HFF-Myc (cell line): ENCODE measurements around the gene DTHD1.

Experiments
- DNase-seq: peaks from one replicate; pipeline ENCODE4 v3.0.0-alpha.2; 2011; ENCODE audit warnings: low read depth; ENCODE audit errors: extremely low read depth
- H3K4me3 ChIP-seq: replicated peaks from 2 replicates; pipeline ENCODE4 v1.5.1; 2011; ENCODE audit warnings: low read depth, mild to moderate bottlenecking, control low read depth, low read length
- TF ChIP-seq, protein P1 (sequence below): IDR thresholded peaks from 2 replicates; pipeline ENCODE4 v1.5.1; 2012; ENCODE audit warnings: mild to moderate bottlenecking, low read depth, low read length, control low read depth; ENCODE audit errors: missing control alignments

The DTHD1 gene

DNA sequence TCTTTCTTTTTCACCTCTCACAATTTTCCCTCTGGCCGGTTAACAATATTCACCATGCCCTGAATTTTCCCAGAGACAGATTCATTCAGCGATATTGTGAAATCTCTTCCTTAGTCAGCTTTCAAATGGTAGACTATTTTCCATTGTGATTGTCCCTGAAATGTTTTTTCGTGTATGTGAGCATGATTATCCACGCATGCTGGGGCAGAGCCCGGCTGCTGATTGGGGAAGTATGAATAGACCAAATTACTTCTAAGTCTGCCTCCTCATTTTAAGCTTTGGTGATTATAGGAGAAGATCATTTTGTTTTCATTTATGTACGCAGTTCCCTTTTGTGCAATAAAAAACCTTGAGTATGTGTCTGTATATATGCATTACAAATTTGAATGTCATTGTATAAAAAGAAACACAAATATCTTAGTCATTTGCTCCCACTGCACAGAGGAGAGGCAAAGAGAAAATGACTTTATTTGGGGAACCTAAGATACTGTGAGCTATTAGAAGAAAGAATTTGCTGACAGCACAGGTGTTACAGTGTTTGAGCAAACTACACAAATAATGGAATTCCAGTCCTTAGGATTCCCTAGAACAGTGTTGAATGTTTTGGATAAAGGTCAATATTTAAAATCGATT, 11.3 kb downstream of the DTHD1 start:
- no peak overlapping the region for H3K4me3 ChIP-seq
- TF ChIP-seq, protein P1, sequence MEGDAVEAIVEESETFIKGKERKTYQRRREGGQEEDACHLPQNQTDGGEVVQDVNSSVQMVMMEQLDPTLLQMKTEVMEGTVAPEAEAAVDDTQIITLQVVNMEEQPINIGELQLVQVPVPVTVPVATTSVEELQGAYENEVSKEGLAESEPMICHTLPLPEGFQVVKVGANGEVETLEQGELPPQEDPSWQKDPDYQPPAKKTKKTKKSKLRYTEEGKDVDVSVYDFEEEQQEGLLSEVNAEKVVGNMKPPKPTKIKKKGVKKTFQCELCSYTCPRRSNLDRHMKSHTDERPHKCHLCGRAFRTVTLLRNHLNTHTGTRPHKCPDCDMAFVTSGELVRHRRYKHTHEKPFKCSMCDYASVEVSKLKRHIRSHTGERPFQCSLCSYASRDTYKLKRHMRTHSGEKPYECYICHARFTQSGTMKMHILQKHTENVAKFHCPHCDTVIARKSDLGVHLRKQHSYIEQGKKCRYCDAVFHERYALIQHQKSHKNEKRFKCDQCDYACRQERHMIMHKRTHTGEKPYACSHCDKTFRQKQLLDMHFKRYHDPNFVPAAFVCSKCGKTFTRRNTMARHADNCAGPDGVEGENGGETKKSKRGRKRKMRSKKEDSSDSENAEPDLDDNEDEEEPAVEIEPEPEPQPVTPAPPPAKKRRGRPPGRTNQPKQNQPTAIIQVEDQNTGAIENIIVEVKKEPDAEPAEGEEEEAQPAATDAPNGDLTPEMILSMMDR = no peak
- no peak for DNase-seq

DNA sequence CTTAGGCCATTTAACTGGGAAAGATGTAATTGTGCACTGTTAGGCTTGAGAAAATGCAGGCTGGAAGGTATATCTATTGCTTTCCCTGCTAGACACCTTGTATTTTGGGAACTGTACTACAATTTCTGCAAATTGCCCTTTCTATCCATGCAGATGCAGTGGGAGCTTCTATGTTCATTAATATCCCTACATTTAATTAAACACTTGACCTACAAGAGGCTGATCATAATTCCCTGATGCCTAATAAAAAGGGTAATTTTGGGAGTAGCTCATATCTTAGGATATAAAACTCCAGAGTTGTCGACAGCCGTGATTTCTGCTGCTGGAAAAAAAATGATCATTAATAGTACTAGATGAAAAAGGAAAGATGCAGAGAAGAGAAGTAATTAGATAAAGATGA, 19.7 kb downstream of the DTHD1 start:
- H3K4me3 ChIP-seq = no peak overlapping the region
- DNase-seq = no peak
- TF ChIP-seq, protein P1 = no peak

DNA sequence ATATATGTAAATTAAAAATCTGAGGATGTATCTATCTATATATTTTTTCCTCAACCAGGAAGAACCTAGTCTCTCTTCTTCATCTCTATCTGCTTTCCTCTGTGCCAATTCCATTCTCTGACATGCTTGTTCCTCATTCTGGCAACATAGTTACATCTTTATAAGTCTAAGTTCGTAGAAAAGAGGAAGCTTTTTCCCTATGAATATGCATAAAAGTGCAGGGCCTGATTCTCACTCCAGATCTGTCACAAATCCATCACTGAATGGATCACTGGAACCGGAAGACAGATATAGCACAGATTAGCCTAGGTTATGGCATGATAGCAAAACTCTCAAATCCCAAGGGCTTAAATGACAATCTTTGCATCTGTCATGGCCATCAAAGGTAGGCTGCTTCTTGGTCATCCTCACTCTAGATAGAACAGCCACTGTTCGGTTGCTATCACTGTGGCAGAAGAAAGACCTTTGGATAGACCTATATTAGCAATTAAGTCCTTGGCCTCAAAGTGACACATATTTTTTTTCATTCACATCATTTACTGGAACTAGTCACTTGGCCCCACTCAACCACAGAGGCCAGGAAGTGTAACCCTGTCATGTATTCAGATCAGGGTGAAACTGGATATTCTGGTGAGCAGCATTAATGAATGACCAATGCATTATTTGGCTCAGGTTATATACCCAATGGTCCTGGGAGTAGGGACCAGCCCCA, 22.2 kb downstream of the DTHD1 start:
- DNase-seq = no peak
- no peak overlapping the region for H3K4me3 ChIP-seq
- TF ChIP-seq, protein P1 = no peak

DNA sequence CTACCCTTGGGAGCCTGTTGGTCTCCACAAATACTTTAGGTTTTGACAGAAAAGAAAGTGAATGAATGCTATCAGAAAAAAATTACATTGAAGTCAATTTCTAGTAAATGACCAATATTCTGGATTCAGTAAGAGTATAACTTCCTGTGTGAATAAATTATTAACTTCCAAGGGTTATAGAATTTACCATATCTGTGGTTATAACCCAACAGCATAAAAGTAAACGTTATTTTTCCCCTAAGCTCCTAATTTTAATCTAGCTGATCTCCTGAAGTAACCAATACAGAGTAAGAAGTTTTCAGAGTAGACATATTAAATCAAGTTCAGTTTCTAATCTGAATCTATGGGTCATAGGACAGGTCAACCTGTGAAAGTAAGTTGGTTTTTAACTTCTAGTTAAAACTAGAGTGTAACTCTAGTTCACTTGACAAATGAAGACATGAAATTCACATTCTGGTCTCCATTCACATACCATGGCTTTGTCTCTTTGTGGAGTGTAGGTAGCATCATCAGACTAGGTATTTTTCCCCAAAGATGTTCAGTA, 22.8 kb downstream of the DTHD1 start:
- TF ChIP-seq, protein P1 = no peak
- H3K4me3 ChIP-seq = no peak overlapping the region
- DNase-seq = no peak

DNA sequence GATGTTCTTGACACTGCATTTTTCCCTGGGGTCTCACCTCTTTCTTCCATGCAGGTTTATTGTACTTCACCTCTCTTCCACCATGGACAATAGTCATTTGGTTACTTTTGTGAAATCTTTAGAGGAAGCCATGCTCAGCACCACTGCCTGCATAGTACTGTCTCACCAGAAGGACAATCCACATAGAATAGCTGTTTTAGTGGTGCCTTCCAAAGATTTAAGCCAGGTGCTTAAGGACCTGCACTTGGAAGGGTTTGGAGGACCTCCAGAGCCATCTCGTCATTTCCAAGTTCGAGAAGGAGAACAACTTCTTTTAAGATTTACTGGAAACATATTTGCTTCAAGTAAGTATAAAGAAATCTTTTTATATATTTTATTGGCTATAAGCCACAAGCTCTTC, 26.7 kb downstream of the DTHD1 start:
- no peak overlapping the region for H3K4me3 ChIP-seq
- TF ChIP-seq, protein P1 = no peak
- no peak for DNase-seq

DNA sequence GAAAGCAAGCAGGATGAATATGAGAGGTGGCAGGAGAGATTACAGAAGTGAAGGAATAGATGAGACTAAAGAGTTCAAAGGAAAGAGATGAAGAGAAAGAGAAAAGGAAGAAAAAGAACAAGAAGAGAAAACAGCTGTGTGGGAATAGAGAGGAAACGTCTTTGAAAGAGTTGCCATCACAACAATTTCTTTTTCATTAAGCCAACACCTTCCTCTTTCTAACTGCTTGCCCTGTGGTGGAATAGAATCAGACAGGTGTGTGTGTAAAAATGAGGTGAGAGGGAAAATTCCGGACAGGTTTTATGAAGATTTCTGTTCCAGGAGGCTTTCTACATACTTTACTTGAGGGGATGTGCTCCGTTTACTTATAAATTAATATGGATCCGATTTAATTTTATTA, 28.8 kb downstream of the DTHD1 start:
- no peak for DNase-seq
- TF ChIP-seq, protein P1 = no peak
- no peak overlapping the region for H3K4me3 ChIP-seq

DNA sequence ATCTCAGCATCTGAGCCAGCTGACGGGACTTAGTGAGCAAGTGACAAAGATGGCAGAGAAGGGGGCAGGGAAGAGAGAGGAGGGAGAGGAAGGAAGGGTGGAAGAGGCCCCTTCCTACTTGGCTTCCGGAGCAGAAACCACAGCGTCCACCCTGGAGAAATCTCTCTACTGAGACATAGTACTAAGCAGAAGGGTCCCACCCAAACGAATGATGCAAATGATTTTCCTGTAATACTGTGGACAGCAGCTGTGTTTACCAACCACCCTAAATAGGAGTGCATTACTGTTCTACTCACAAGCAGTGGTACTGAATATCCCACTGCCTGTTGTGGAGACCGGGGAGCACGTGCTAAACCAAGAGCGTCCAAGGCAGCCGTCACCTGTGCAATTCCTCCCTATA, 29.4 kb downstream of the DTHD1 start:
- DNase-seq = no peak
- TF ChIP-seq, protein P1 = no peak
- H3K4me3 ChIP-seq = no peak overlapping the region
